GM21619 (cell line): ENCODE results near the gene TAF8.

ENCODE experiments used
- ATAC-seq: cut with Tn5 transposase; IDR thresholded peaks from one replicate; pipeline ENCODE4 v1.9.1; 2021; ENCODE audit not compliant: unreplicated experiment

Gene TAF8

GRCh38 chr6:42049948-42050296 is 402 bp upstream of the TAF8 start:
- no peak for ATAC-seq

DNA sequence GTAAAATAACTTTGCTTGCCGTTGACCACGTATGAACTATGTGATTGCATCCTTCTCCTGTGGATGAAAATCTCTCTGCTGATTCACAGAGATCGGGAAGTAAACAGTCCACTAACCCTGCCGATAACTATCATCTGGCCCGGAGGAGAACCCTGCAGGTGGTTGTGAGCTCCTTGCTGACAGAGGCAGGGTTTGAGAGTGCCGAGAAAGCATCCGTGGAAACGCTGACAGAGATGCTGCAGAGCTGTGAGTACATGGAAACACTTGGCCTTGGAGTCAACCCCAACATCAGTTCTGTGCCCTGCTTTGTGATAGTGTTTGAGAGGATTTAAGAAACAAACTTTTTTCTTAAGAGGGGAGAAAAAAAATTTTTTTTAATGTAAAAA is 937 bp downstream of the TAF8 start:
- ATAC-seq = no peak

- no peak for ATAC-seq
Measured at GRCh38 chr6:42053601-42054000, 3.3 kb downstream of the TAF8 start.

DNA sequence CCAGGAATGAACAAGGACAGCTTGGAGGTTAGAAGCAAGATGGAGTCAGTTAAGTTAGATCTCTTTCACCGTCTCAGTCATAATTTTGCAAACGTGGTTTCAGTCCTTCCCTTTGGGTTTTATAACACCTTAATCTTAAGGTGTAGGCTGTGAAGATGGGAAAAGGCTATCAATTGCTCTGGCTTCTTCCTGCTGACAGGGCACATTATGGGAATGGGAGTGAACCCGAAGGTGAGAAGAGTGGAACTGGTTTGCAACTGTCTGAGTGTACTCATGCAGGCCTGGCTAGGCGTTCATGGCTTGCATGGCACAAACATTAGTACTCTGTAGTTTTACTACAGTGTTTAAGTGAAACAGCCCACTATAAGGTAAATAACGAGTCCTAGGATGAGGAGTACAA is 9.4 kb downstream of the TAF8 start:
- no peak for ATAC-seq

GRCh38 chr6:42066156-42066675 is 15.9 kb downstream of the TAF8 start:
- ATAC-seq = no peak

- no peak for ATAC-seq
Measured at GRCh38 chr6:42068173-42068572, 17.8 kb downstream of the TAF8 start.

DNA sequence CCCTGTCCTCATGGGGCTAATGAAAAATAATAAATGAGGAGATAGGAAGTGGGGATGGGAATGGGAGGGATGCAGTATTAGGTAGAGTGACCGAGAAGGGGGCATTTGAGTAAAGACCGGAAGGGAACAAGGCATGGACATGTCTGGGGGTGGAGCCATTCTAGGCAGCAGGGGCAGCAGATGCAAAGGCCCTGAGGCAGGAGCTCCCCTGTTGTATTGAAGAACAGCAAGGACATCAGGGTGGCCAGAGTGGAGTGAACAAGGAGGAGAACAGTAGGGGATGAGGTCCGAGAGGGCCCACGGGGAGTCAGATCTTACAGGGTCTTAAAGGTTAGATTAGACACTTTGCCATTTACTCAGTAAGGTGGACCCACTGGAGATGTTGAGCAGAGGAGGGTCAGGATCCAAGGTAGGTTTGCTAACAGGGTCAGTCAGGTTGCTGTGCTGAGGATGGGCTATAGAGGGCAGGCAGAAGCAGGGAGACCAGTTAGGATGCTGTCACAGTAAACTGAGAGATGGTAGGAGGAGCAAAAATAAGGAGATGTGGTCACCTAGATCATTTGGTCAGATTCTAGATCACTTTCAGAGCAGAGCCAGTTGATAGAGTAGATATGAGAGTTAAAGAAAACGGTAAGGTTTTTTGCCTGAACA is 18.7 kb downstream of the TAF8 start:
- ATAC-seq = no peak

DNA sequence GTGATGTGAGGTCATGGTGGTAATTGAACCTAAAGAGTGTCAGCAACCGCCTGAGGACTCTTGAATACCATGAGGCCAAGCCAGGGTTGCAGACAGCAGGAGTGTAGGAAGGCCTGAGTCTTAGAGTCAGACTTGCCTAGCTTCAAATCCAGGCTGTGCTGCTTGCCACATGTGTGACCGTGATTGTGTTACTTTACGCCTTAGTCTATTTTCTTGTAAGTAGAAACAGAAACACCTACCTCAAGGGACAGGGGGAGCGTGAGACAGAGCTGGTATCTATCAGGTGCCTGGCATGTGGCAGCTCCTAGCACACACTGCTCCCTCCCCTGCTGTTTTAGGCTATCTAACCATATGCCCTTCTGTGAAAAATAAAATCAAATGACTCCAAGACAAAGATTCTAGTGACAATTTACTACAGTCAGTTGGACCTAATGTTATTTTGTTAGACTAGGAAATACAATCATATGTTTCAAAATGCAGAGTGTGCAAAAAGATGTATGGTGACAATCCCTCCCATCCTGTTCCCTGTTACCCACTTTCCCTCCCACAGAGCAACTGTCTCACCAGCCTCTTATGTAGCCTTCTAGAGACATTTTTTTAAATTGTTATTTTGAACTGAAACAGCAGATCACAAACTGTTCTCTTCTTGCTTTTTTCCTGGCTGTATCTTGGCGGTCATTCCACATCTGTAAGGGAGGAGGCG is 21.7 kb downstream of the TAF8 start:
- no peak for ATAC-seq

DNA sequence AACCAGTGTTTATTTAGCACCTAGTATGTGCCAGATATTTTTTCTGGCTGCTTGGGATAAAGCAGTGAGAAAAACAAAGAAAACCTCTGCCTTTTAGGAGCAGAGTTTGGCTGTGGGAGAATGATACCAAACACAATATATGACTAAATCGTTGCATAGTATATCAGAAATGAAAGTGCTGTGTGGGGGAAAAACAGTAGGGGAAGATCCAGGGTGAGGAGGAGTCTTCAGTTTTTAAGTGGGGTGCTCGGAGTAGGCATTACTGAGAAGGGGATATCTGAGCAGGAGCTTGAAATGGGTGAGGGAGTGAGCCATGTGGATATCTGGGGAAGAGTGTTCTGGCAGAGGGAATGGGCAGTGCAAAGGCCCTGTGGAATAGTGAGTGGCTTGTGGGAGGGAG is 23.0 kb downstream of the TAF8 start:
- no peak for ATAC-seq

DNA sequence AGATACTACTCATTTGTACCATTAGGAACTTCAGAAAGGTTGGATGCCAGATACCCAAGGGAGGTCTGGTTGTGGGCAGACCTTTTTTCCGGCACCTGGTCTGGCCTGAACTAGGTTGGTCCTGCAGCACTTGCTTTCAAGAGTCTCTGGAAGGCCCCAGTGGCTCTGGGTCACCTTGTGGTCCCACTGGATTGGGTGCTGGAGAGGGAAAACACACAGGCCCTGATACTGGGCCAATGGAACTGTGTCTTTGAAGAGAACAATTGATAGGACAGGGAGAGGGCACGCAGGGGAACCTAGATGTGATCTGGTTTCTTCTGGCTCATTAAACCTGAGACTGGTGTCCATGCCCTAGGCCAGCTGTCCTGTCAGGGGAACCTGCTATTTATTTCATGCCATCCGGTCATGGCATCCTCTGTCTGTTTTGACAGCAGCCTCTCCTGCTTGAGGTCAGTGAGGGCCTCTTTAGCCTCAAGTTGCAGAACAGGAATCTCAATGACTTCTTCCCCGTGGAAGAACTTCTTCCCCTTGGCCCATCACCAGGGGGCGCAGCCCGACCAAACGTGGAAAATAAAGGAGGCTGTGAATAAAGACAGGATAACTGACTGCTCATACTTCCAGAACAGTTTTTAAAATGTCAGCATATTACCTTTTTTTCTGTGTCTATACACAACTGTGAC is 25.0 kb downstream of the TAF8 start:
- ATAC-seq = no peak

DNA sequence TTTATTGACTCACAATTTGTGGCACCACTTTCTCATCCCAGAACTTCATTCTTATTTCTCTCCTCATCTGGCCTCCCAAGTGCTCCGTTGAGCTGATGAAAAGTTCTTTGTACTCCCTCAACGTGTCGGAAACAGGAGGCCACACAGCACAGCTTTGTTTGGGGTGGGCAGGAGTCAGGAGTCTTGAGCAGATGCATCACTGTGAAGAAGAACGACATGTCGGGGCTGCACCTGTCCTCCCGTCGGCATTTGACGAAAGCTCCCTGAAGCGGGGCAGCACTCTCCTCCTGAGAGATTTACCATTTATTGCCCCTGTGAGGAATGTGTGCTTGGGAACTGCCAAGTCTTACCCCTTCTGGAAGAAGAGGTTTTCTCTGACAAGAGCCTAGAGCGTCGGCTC is 28.1 kb downstream of the TAF8 start:
- ATAC-seq = no peak

GRCh38 chr6:42079941-42080464 is 29.7 kb downstream of the TAF8 start:
- no peak for ATAC-seq

GRCh38 chr6:42083530-42083929 is 33.2 kb downstream of the TAF8 start:
- no peak for ATAC-seq

- ATAC-seq = no peak
Measured at GRCh38 chr6:42084889-42085288, 34.6 kb downstream of the TAF8 start.

GRCh38 chr6:42086046-42087035 is 36.0 kb downstream of the TAF8 start:
- ATAC-seq = no peak

DNA sequence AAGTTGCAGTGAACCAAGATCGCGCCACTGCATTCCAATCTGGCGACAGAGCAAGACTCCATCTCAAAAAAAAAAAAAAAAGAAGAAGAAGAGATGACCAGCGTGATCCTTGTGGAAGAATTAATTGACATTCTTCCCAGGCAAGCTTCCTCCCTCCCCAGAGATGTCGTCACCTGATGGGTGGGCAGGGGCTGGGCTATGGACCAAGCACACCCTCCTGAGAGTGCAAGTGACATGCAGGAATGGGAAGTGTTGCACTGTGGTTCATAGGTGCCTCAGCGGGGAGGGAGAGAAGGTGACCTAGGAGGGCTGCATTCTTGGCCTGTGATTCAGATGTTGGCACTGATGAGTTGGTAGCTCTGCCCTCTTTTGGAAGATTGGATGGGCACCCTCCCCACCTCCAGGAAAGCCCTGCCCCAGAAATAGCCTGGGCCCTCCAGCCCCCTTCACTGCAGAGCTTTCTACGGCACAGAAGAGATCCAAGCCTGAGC is 37.8 kb downstream of the TAF8 start:
- ATAC-seq = no peak

- ATAC-seq = no peak
Measured at GRCh38 chr6:42090819-42091717, 40.7 kb downstream of the TAF8 start.

- no peak for ATAC-seq
Measured at GRCh38 chr6:42091718-42092023, 41.3 kb downstream of the TAF8 start.

DNA sequence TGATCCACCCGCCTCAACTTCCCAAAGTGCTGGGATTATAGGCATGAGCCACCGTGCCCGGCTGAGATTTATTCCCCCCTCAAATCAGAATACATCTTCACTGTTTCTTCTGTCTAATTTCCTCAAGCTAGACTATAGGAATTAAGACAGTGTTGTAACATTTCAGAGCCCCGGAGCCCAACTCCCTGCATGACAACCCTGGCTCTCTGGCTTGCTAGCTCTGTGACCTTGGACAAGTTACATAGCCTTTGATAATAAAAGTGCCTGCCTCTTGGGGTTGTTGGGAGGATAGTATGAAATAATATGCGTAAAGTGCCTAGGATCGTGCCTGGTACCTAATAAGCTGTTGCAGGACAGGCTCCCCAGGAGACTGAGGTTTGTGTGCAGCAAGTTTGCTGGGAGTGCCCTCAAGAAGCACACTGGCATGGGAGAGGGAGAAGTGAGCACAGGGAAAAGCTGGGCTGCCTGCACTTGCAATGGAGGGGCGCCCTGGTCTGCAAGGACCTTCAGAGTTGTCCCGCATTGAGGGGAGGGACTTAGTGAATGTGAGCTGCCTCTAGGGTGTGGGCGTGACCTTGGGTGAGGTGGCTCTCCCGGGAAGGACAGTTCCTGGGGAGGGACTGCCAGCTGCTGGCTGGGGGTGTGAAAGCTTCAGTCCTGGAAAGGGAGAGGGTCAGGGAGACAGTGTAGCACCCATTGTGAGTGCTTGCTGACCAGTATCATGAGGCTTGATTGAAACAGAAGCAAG is 43.4 kb downstream of the TAF8 start:
- no peak for ATAC-seq
